Skeletal muscle cell (primary cell): ENCODE results near the gene ZNF501.
A peak's percentile ranks its signal among the peaks of the same experiment; 100 is the strongest.

Source experiments
- DNase-seq: peaks from one replicate; pipeline ENCODE4 v3.0.0-alpha.2; 2010; ENCODE audit warnings: low read depth
- H3K4me3 ChIP-seq: 2 replicates; pipeline ENCODE4 v1.5.1; 2011; ENCODE audit warnings: low read depth, mild to moderate bottlenecking, control low read depth, low read length, moderate library complexity

ZNF501 gene

DNA sequence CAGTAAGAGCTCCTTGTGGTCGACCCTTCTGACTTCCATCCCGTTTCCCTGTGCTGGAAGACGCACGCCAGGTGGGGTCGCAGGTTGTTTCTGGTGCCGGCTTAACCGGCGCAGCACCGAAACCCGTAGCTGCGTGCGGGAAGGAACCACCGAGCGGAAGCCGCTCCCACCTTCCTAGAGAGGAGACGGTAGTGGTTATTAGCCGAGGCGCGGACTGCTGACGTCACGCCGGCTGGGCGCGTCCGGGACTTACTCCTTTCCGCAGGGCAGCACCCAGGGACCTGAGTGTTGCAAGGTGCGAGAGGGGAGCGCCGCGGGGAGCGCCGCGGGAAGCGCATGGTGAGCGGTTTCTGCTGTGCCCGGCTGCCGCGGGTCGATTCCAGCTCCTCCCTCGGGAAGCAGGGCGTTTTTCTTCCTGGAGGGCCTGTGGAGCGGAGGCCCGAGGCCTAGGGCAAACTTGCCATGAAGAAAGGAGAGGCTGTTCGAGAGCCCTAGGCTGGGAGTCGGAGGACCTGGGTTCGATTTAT lies at the start of gene ZNF501:
Gene ZNF501 (plus strand): TSS at position 252 of the 527 bp plus-strand sequence. CDS start 4,787 bp downstream, outside the sequence.
- peak within 1 kb of the TSS; percentile 77 for H3K4me3 ChIP-seq
- peak; percentile 80 for DNase-seq

DNA sequence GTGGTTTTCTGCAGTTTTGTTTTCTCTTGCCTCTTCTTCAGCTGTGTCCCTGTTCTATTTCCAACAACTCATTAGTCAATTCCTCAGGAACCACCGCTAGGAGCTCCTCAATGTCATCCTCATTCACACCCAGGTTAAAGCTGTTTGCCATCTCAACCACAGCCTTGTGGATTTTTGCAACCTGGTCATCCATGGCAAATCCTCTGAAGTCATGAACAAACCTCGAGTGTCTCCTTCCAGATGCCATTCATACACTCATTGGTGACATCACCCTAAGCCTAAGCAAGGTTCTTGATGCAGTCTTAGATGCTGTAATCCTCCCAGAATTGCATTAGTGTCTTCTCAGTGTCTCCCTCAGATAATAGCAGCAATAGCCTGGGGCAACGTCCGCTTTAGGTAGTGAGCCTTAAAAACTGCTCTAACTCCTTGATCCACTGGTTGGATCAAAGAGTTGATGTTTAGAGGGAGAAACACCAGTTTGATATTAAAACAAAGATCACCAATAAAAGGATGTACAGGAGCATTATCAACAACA lies 48.4 kb upstream of the ZNF501 start:
- no peak for DNase-seq
- H3K4me3 ChIP-seq: no peak overlapping the region

DNA sequence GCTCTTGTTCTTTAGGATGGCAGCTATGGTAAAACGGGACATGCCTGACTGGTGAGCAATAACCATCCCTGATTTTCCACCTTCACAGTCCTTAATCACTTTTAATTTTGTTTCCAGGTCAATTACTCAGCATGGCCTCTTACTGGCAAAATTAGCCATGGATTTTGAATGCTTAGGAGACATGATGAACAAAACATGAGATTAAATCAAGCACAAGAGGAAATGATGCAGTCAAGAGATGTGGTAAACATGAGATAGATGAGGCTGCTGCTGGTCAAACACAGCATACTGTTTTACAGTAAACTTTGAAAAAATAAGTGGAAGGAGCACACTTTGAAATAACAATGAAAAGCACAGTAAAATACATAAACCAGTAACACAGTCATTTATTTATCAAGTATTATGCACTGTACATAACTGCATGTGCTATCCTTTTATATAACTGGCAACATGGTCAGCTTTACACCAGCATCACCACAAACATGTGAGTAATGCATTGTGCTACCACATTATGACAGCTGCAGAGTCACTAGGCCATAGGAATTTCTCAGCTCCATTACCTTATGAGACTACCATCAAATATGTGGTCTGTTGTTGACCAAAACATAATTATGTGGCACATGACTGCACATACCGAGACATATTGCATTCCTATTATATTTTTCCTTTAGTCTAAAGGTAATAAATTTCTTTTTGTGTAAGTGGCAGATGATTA lies 47.1 kb upstream of the ZNF501 start:
- DNase-seq: peak; percentile 18

DNA sequence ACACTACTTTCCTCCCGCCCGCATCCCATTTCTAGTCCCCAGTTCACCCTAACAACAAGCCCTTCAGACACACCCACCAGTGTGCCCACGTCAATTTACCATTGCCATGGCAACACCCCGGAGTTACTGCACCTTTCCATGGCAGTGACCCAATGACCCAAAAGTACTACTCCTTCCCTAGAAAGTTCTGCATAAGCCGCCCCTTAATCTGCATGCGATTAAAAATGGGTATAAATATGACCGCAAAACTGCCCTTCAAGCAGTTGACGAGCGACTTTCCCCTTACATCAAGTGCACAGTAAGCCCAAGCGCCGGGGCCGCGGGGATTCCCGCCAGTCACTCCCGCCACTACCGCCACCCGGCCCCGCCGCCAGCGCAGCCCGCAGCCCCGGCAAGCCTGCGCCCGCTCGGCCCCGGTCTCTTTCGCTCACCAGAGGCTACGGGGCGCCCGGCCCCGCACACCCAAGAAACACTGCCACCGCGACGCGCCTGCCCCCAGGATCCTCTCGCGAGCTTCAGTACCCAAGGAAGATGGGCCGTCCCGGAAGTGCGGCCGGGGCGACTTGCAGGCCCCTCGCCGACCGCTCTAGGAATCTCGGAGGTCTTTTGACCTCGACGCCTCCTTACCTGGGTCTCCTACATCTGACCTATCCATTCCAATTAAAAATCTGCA lies 44.2 kb upstream of the ZNF501 start:
- peak overlapping the region; percentile 71 for H3K4me3 ChIP-seq
- peak; percentile 66 for DNase-seq

More for the DNA sequence above, 47.1 kb upstream of the ZNF501 start:
- H3K4me3 ChIP-seq: no peak overlapping the region

DNA sequence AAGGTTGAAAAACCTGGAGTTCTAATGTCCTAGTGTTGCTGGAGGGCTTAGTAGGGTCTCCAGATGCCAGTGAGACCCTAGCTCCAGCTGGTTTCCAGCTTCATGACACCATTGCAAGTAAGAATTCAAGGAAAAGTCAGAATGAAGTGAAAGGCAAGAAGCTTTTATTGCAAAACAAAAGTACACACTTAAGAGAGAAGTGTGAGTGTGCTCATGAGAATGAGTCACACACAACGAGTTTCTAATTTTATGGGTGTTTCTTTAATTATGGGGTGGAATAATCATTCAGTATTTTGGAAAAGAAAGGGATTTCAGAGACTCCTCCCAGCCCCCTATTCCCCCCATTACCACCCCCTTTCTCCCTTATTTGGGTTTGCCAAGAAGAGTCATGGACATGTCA lies 41.5 kb upstream of the ZNF501 start:
- DNase-seq: no peak
- no peak overlapping the region for H3K4me3 ChIP-seq

DNA sequence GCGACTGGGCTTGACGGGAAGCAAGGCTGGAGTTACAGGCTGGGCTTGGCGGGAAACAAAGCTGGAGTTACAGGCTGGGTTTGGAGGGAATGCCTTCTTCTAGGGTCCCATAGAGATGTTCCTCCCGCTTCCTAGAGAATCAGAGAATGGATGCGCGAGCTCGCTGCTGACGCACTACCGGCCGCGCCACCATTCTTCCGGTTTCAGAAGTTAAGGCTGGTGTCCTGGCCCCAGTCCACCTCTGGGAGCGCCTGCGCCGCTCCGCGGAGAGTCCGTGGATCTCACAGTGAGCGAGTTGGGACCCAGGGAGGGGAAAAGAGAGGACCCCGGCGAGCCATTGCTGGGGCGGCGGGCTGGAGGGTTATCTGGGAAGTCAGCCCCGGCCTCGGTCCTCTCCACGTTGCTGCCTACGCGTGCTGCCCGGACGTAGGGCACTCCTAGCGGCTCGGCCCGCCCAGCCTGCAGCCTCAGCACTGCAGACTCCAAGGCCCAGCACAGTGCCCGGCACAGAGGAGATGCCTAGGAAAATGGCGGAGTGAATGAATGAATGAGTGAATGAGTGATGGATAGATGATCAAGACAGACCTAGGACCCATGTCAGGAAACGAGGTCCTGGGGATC lies 16.9 kb upstream of the ZNF501 start, which contains the start of gene ZNF502:
Gene ZNF502 (plus strand): TSS at position 206 of the 621 bp plus-strand sequence. CDS start 7,602 bp downstream, outside the sequence.
- H3K4me3 ChIP-seq: peak within 1 kb of the TSS; percentile 84
- DNase-seq: peak; percentile 68

DNA sequence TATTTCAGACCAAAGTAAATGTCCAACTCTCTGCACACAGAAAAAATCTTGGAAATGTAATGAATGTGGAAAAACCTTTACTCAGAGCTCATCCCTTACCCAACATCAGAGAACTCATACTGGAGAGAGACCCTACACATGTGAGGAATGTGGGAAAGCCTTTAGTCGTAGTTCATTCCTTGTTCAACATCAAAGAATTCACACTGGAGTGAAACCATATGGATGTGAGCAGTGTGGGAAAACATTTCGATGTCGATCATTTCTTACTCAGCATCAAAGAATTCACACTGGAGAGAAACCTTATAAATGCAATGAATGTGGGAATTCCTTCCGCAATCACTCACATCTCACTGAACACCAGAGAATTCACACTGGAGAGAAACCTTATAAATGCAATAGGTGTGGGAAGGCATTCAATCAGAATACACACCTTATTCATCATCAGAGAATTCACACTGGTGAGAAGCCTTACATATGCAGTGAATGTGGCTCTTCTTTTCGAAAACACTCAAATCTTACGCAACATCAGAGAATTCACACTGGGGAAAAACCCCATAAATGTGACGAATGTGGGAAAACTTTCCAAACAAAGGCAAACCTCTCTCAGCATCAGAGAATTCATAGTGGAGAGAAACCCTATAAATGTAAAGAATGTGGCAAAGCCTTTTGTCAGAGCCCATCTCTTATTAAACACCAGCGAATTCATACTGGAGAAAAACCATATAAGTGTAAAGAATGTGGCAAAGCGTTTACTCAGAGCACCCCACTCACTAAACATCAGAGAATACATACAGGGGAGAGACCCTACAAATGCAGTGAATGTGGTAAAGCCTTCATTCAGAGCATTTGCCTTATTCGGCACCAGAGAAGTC lies 8.0 kb upstream of the ZNF501 start:
- H3K4me3 ChIP-seq: no peak overlapping the region
- no peak for DNase-seq

DNA sequence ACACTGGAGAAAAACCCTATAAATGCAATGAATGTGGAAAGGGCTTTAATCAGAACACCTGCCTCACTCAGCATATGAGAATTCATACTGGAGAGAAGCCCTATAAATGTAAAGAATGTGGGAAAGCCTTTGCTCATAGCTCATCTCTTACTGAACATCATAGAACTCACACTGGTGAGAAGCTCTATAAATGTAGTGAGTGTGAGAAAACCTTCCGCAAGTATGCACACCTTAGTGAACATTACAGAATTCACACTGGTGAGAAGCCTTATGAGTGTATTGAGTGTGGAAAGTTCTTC lies 7.4 kb upstream of the ZNF501 start:
- H3K4me3 ChIP-seq: no peak overlapping the region
- no peak for DNase-seq

DNA sequence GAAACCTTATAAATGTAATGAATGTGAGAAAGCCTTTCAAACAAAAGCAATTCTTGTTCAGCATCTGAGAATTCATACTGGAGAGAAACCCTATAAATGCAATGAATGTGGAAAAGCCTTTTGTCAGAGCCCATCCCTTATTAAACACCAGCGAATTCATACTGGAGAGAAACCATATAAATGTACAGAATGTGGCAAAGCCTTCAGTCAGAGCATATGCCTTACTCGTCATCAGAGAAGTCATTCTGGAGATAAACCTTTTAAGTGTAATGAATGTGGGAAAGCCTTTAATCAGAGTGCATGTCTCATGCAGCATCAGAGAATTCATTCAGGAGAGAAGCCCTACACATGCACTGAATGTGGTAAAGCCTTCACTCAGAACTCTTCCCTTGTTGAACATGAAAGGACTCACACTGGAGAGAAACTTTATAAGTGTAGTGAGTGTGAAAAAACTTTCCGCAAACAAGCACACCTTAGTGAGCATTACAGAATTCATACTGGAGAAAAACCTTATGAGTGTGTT lies 5.3 kb downstream of the ZNF501 start:
- no peak for DNase-seq
- H3K4me3 ChIP-seq: no peak overlapping the region

DNA sequence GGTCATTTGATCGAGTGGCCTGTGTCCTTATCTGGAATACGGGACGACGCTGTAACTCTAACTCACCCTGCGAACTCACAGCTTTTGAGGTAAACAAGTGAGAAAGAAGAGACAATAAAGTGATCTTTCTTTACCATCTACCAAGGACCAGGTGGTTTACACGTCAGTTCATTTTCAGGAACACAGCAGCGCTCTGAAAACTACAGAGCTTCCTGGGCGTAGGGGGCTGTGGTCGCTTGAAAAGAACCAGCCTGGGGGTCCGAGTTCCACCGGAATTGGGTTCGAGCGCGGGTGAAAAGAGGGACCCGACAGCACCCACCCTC lies 31.6 kb downstream of the ZNF501 start:
- H3K4me3 ChIP-seq: peak overlapping the region; percentile 70
- DNase-seq: no peak

DNA sequence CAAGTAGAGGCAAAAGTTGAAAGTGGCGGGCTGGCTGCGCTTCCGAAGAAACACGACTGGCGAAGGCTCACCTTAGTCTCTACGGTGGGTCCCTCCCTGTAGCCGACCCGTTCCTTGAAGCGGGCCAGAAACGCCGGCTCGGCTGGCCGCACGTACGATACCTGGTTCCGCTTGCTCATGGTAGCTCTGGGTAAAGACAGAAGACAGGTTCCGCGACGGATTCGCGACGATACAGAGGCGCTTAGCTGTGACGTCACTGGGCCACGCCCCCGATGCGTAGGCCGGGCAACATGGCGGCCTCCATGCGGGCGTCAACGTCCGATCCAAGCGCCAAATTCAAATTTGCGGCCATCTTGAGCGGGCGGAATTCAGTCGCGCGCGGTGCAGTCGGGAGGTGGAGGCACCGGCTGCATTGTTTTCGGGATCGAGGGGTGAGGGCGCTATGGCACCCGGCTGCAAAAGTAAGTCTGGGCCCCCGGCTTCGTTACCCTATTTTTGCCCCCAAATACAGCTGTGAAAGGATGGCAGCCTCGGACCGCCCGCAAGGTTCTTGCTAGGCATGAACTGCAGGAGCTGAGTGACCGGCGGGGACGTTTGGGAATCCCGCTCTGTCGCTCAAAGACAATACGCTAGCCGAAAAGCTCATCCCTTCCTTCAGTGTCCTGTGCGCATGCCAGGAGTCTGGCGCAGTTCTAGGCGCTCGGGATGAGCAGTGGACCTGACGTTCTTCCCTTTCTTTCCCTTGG lies 32.2 kb downstream of the ZNF501 start, which contains the start of the genes KIAA1143 and KIF15:
Gene KIAA1143 (minus strand): TSS at position 196 of the 746 bp plus-strand sequence. CDS start 17 bp downstream, at position 179.
Gene KIF15 (plus strand): TSS at position 371 of the 746 bp plus-strand sequence. CDS start 72 bp downstream, at position 443.
- peak; percentile 80 for DNase-seq
- peak within 1 kb of the TSS; percentile 70 for H3K4me3 ChIP-seq

DNA sequence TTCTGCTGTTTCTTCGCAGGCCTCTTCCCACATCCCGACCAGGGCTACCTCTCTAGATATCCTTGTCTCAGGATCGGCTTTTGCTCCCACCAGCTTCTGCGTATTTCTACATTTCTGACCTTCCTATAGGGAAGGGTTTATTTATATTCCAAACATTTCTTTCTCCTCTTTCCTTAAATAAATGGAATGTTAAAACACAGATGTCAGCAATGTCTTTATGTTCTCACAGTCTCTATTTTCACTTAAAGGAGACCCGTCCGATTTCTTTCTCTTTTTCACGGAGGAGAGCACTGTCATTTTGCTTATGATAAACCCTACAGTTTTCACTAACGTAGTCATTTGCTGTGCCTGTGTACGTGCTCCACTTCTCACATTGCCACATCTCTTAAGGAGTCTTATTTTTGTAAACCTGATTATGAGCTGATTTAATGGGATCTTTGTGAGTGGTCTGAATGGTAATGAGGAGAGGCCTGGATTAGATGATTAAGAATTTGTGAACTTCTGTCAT lies 32.8 kb downstream of the ZNF501 start:
- no peak for DNase-seq
- peak overlapping the region; percentile 70 for H3K4me3 ChIP-seq

DNA sequence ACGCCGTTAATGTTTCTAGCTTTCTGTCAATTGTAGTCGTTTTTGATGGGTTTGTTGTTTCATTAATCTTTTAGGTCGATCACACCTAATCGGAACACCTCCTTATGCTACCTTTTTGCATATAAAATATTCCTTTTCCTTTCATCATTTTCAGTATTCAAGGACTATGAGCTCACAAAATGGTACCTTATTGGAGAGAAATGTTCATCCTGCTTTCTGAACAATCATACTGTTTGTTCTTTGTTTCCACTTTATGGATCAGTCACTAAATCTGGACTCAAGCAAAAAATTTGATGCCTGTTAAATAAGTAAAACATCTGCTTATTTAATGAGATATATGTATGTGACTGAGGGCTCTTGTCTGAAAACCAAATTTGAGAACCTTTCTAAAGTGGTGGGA lies 33.3 kb downstream of the ZNF501 start:
- peak overlapping the region; percentile 70 for H3K4me3 ChIP-seq
- no peak for DNase-seq

DNA sequence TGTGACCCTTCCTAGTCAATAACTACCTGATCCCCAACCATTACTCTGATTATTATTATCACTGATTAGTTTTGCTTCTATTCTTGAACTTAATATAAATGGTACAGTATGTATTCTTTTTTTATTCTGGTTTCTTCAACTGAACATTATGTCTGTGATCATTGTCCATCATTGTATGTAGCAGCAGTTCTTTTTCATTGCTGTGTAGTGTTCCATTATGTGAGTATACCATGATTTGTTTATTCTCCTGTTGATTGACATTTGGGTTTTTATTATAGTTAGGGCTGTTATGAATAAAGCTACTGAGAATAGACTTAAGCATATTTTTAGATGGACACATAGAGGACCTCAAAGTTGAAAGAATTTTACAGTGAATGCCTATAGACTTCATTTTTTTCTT lies 34.8 kb downstream of the ZNF501 start:
- H3K4me3 ChIP-seq: no peak overlapping the region
- no peak for DNase-seq

DNA sequence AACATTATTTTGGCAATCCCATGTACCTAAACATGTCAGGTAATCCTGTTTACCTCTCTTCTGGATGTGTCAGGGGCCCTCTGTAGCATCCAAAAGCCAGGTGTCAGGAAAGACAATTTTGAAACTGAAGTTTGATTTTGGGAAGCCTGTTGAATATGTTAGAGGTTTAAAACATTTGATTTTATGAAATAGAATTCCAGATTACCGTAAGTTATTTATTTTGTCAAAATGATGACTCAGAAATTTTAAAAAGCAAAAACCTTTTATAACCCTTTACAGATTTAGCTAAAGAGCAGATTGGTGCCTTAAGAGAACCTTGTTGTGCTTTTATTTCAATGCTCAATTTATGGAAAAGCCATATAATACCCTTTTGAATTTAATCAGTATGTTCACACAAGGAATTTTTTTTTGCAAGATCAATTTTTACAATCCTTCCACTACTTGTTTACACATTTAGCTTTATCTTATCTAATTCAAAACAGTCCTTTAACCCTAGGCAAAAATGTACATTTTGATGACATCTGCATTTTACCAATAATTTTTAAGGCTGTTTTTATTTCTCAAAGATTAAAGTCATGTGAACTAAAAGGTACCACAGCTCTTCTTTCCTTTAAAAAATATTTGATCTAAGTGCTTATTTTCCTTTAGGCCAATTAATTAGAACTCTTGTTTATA lies 42.1 kb downstream of the ZNF501 start:
- DNase-seq: no peak

DNA sequence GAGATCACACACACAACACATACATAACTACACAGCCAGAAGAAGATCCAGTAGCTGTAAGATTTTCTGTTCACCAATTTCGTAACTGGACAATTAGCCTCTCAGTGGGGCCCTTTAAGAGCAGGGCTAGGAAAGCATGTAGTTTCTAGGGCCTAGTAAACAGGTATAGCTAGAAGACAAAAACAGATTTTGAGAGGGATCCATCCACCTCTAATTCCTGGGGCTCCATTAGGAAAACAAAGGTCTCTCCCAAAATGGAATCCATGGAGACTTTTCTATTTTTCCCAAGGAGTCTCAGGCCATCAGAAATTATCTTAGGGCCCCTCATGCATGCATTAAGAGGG lies 42.6 kb downstream of the ZNF501 start:
- DNase-seq: no peak
- H3K4me3 ChIP-seq: no peak overlapping the region

More for the DNA sequence above, 42.1 kb downstream of the ZNF501 start:
- H3K4me3 ChIP-seq: no peak overlapping the region

DNA sequence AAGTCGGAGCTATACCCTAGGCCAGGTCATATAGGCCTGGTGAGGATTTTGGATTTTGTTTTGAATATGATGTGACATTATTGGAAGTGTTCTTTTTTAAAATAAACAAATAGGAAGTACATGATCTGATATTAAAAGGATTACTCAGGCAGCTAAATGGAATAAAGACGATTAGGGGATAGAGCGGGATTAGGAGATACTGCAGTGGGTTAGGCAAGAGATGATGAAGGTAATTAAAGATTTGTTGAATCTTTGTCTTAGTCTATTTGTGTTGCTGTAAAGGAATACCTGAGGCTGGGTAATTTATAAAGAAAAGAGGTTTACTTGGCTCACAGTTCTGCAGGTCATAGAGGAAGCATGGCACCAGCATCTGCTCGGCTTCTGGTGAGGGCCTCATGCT lies 53.5 kb downstream of the ZNF501 start:
- no peak for DNase-seq
- H3K4me3 ChIP-seq: no peak overlapping the region
